WTC11 (cell line): Measurements from ENCODE around the gene SLC25A53. TPM values are rescaled to one million over a fixed set of nuclear protein-coding genes. Genes with fewer than 3 reads are reported as not detected.

Experiments
- ATAC-seq: fragments of 200-7000 bp; cut with Tn5 transposase; 2 replicates; pipeline ENCODE4 v1.10.0; 2021; ENCODE audit warnings: mild to moderate bottlenecking, moderate library complexity
- CTCF ChIA-PET: fragments of 300-600 bp; sonication (Branson Sonifier 250); formaldehyde crosslinking; loops from one replicate; lab custom pipeline; 2021; ENCODE audit warnings: antibody characterized with exemption; lab: Charles Lee
- POLR2A ChIA-PET: fragments of 350-600 bp; sonication (Branson Sonifier 250); formaldehyde crosslinking; loops from one replicate; lab custom pipeline; 2021; ENCODE audit warnings: antibody characterized with exemption; lab: Charles Lee
- DNase-seq: peaks from one replicate; pipeline ENCODE4 v3.0.0; 2021; ENCODE audit warnings: low spot score
- H3K27ac Mint-ChIP-seq: 2 replicates; pipeline ENCODE4 v1.8.0; 2021; ENCODE audit warnings: mixed read lengths
- H3K27me3 Mint-ChIP-seq: 2 replicates; pipeline ENCODE4 v1.8.0; 2021; ENCODE audit warnings: low read depth, mild to moderate bottlenecking, moderate library complexity, mixed read lengths
- H3K36me3 Mint-ChIP-seq: 2 replicates; pipeline ENCODE4 v1.8.0; 2021; ENCODE audit warnings: mixed read lengths
- H3K4me1 Mint-ChIP-seq: 2 replicates; pipeline ENCODE4 v1.8.0; 2022; ENCODE audit warnings: mixed read lengths
- H3K4me3 Mint-ChIP-seq: 2 replicates; pipeline ENCODE4 v1.8.0; 2021; ENCODE audit warnings: mild to moderate bottlenecking, moderate library complexity, mixed read lengths
- H3K9me3 Mint-ChIP-seq: 2 replicates; pipeline ENCODE4 v1.8.0; 2021; ENCODE audit warnings: mixed read lengths
- ATF6 ChIP-seq: sonication (generic); formaldehyde crosslinking; IDR thresholded peaks from 2 replicates; pipeline ENCODE4 v1.8.1; 2023; ENCODE audit warnings: mild to moderate bottlenecking, missing genetic modification reagents
- E2F5 ChIP-seq: sonication (generic); formaldehyde crosslinking; IDR thresholded peaks from 2 replicates; pipeline ENCODE4 v1.8.1; 2022; ENCODE audit warnings: mild to moderate bottlenecking, moderate library complexity, missing genetic modification reagents
- ESRRA ChIP-seq: sonication (generic); formaldehyde crosslinking; IDR thresholded peaks from 2 replicates; pipeline ENCODE4 v1.8.1; 2022; ENCODE audit warnings: mild to moderate bottlenecking, missing genetic modification reagents, borderline replicate concordance
- FOXK1 ChIP-seq: sonication (generic); formaldehyde crosslinking; IDR thresholded peaks from 2 replicates; pipeline ENCODE4 v1.8.0; 2022; ENCODE audit warnings: mild to moderate bottlenecking, moderate library complexity, missing genetic modification reagents
- GTF2I ChIP-seq: fragments of 250-450 bp; sonication (Bioruptor Pico); conservative IDR thresholded peaks from 2 replicates; pipeline ENCODE4 v1.4.0; 2021; ENCODE audit warnings: mild to moderate bottlenecking
- JAZF1 ChIP-seq: fragments of 250-450 bp; sonication (Bioruptor Pico); IDR thresholded peaks from 2 replicates; pipeline ENCODE4 v1.9.0; 2021; ENCODE audit warnings: moderate library complexity, mild to moderate bottlenecking, inconsistent platforms
- JUN ChIP-seq: sonication (generic); formaldehyde crosslinking; IDR thresholded peaks from 2 replicates; pipeline ENCODE4 v1.8.0; 2023; ENCODE audit warnings: mild to moderate bottlenecking, missing genetic modification reagents
- MYBL2 ChIP-seq: sonication (generic); formaldehyde crosslinking; IDR thresholded peaks from 2 replicates; pipeline ENCODE4 v1.8.1; 2023; ENCODE audit warnings: mild to moderate bottlenecking, moderate library complexity, missing genetic modification reagents
- NFYB ChIP-seq: sonication (generic); formaldehyde crosslinking; conservative IDR thresholded peaks from 2 replicates; pipeline ENCODE4 v1.8.0; 2022; ENCODE audit warnings: low read depth, missing genetic modification reagents
- NR1H2 ChIP-seq: sonication (generic); formaldehyde crosslinking; IDR thresholded peaks from 2 replicates; pipeline ENCODE4 v1.9.0; 2021; ENCODE audit warnings: mild to moderate bottlenecking, moderate library complexity, missing genetic modification reagents
- SP1 ChIP-seq: sonication (generic); formaldehyde crosslinking; conservative IDR thresholded peaks from 2 replicates; pipeline ENCODE4 v1.8.1; 2022; ENCODE audit warnings: missing genetic modification reagents
- TCF7 ChIP-seq: sonication (generic); formaldehyde crosslinking; IDR thresholded peaks from 2 replicates; pipeline ENCODE4 v1.8.0; 2022; ENCODE audit warnings: mild to moderate bottlenecking, low read depth, missing genetic modification reagents, moderate library complexity
- TEAD4 ChIP-seq: sonication (generic); formaldehyde crosslinking; IDR thresholded peaks from 2 replicates; pipeline ENCODE4 v1.8.0; 2022; ENCODE audit warnings: mild to moderate bottlenecking, missing genetic modification reagents
- TP53 ChIP-seq: sonication (generic); formaldehyde crosslinking; IDR thresholded peaks from 2 replicates; pipeline ENCODE4 v1.8.1; 2023; ENCODE audit warnings: mild to moderate bottlenecking, missing genetic modification reagents
- USF2 ChIP-seq: sonication (generic); formaldehyde crosslinking; IDR thresholded peaks from 2 replicates; pipeline ENCODE4 v1.8.1; 2023; ENCODE audit warnings: mild to moderate bottlenecking, missing genetic modification reagents, moderate library complexity
- ZNF263 ChIP-seq: sonication (generic); formaldehyde crosslinking; IDR thresholded peaks from 2 replicates; pipeline ENCODE4 v1.8.1; 2022; ENCODE audit warnings: low read depth, mild to moderate bottlenecking, moderate library complexity, missing genetic modification reagents
- total RNA-seq: library from RNA; stranded (reverse); gene quantifications from 3 replicates; pipeline ENCODE4 v1.2.3, GENCODE V29; 2021
- TF ChIP-seq, protein P1 (sequence below): fragments of 250-450 bp; sonication (Bioruptor Pico); conservative IDR thresholded peaks from 2 replicates; pipeline ENCODE4 v1.9.0; 2021; ENCODE audit warnings: mild to moderate bottlenecking
- TF ChIP-seq, protein P2 (sequence below): fragments of 250-450 bp; sonication (Bioruptor Pico); IDR thresholded peaks from 2 replicates; pipeline ENCODE4 v1.8.0; 2021; ENCODE audit warnings: mild to moderate bottlenecking
- TF ChIP-seq, protein P3 (sequence below): sonication (generic); formaldehyde crosslinking; IDR thresholded peaks from 2 replicates; pipeline ENCODE4 v1.8.0; 2023; ENCODE audit warnings: missing genetic modification reagents, mild to moderate bottlenecking, borderline replicate concordance
- TF ChIP-seq, protein P4 (sequence below): sonication (generic); formaldehyde crosslinking; IDR thresholded peaks from 2 replicates; pipeline ENCODE4 v1.8.1; 2022; ENCODE audit warnings: low read depth, mild to moderate bottlenecking, moderate library complexity, missing genetic modification reagents, borderline replicate concordance

The SLC25A53 gene
- total RNA-seq, 1 experiment from 2014 or later: 1.8 TPM

DNA sequence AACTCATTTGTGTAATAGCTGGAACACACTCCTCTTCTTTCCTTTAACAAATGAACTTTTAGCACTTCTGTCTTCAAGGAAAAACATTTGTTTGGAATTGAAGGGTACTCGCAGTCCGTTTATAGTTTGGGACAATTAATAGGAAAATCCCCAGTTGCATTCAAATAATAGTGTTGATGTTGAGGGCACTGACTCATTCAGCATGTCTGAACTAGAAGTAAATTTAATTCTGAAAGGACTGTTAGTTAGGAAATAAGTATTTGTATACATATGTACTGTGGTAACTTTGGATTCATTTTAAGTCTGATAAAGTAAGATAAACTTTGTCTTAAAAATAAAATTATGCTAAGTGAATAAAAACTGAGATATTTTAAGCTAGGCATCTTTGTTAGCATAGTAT lies 36.7 kb upstream of the SLC25A53 start:
- TF ChIP-seq, protein P1, sequence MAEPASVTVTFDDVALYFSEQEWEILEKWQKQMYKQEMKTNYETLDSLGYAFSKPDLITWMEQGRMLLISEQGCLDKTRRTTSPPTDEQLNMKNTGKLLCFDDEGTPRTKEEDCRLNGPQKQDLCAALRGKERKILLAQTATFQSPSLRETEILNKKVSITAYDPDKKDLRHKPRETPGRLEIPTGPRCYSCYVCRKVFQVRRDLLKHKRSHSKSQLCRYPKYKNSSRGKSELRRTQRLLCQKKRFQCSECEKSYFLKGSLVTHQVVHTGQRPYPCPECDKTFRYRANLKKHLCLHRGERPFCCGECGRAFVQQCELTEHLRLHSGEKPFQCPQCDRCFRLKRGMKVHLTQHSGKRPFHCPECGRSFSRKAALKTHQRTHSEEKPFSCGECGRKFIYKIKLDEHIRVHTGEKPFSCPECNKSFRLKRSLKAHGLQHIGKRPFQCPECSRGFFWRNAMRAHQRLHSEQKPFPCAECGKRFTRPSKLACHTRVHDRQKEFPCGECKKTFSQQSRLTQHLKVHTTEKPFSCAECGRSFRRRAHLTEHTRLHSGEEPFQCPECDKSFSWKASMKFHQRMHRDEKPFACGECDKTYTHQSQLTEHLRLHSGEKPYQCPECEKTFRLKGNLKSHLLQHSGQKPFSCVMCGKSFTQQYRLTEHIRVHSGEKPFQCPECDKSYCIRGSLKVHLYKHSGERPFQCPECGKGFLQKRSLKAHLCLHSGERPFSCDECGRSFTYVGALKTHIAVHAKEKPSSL (CRISPR knock-in tag): no peak
- no peak for TF ChIP-seq GTF2I (CRISPR knock-in tag)
- no peak for TF ChIP-seq ESRRA
- no peak for TF ChIP-seq MYBL2 (CRISPR knock-in tag)
- H3K27me3 Mint-ChIP-seq: no peaks in the 10 kb centered on the region
- no peak overlapping the region for H3K4me3 Mint-ChIP-seq
- ChIA-PET CTCF (interaction anchor here (3.6 kb wide), 1 partner anchor 77 kb away, joined by 40 read pairs; no protein-coding TSS in a partner anchor), POLR2A (no interaction called here)
- no peak for ATAC-seq
- no peak for DNase-seq
- no peaks in the 10 kb centered on the region for H3K9me3 Mint-ChIP-seq
- peaks cover 16% of the 10 kb centered on the region for H3K36me3 Mint-ChIP-seq
- H3K4me1 Mint-ChIP-seq: no peaks in the 10 kb centered on the region
- no peak overlapping the region for H3K27ac Mint-ChIP-seq

DNA sequence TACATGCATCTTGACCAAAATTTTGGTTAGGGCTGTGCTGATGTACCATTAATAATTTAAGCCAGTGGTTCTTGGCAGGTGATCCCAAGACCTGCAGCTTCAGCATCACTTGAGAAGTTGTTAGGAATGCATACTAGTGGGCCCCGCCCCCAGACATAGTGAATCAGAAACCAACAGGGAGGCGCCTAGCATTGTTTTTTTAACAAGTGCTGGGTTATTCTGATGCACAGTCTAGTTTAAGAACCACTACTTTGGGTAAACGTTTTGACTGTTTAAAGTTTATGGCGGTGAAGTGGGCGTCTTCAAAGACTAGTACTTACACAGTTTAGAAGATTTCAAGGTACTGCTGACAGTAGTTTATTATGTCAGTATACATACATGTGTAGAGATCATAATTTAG lies 33.0 kb upstream of the SLC25A53 start:
- H3K4me1 Mint-ChIP-seq: no peaks in the 10 kb centered on the region
- no peaks in the 10 kb centered on the region for H3K27me3 Mint-ChIP-seq
- H3K9me3 Mint-ChIP-seq: no peaks in the 10 kb centered on the region
- peaks cover 17% of the 10 kb centered on the region for H3K36me3 Mint-ChIP-seq
- CTCF ChIA-PET: no interaction called here
- H3K4me3 Mint-ChIP-seq: no peak overlapping the region
- no peak for TF ChIP-seq FOXK1
- TF ChIP-seq TCF7 (CRISPR knock-in tag): no peak
- no peak for TF ChIP-seq JAZF1 (CRISPR knock-in tag)
- no peak for TF ChIP-seq JUN (CRISPR knock-in tag)
- no peak for TF ChIP-seq ZNF263 (CRISPR knock-in tag)
- POLR2A ChIA-PET: no interaction called here
- H3K27ac Mint-ChIP-seq: no peak overlapping the region
- ATAC-seq (no peak), DNase-seq (no peak)

DNA sequence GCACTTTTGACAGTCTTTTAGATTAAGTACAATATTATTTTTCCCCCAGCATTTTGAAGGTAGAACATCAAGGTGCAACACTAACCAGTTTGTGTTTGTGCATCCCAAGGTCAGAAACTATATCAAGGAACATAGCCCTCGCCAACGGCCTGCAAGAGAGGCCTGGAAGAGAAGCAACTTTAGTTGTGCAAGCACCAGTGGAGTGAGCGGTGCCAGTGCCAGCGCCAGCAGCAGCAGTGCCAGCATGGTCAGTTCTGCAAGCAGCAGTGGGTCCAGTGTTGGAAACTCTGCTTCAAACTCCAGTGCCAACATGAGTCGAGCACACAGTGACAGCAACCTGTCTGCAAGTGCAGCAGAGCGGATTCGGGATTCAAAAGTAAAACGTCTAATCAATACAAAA lies 31.1 kb upstream of the SLC25A53 start:
- no peak for ATAC-seq
- Mint-ChIP-seq H3K36me3 (peaks cover 19% of the 10 kb centered on the region), H3K4me1 (no peaks in the 10 kb centered on the region), H3K27ac (no peak overlapping the region), H3K9me3 (no peaks in the 10 kb centered on the region), H3K4me3 (no peak overlapping the region), H3K27me3 (no peaks in the 10 kb centered on the region)
- no peak for DNase-seq
- POLR2A ChIA-PET: no interaction called here
- CTCF ChIA-PET: no interaction called here
- TF ChIP-seq ATF6 (CRISPR knock-in tag) (no peak), FOXK1 (no peak), TEAD4 (no peak), E2F5 (CRISPR knock-in tag) (no peak), GTF2I (CRISPR knock-in tag) (no peak), NFYB (CRISPR knock-in tag) (no peak), SP1 (CRISPR knock-in tag) (no peak), ESRRA (no peak), NR1H2 (CRISPR knock-in tag) (no peak), TP53 (CRISPR knock-in tag) (no peak), USF2 (CRISPR knock-in tag) (no peak)
- TF ChIP-seq, protein P2, sequence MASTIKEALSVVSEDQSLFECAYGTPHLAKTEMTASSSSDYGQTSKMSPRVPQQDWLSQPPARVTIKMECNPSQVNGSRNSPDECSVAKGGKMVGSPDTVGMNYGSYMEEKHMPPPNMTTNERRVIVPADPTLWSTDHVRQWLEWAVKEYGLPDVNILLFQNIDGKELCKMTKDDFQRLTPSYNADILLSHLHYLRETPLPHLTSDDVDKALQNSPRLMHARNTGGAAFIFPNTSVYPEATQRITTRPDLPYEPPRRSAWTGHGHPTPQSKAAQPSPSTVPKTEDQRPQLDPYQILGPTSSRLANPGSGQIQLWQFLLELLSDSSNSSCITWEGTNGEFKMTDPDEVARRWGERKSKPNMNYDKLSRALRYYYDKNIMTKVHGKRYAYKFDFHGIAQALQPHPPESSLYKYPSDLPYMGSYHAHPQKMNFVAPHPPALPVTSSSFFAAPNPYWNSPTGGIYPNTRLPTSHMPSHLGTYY: no peak
- TF ChIP-seq, protein P3, sequence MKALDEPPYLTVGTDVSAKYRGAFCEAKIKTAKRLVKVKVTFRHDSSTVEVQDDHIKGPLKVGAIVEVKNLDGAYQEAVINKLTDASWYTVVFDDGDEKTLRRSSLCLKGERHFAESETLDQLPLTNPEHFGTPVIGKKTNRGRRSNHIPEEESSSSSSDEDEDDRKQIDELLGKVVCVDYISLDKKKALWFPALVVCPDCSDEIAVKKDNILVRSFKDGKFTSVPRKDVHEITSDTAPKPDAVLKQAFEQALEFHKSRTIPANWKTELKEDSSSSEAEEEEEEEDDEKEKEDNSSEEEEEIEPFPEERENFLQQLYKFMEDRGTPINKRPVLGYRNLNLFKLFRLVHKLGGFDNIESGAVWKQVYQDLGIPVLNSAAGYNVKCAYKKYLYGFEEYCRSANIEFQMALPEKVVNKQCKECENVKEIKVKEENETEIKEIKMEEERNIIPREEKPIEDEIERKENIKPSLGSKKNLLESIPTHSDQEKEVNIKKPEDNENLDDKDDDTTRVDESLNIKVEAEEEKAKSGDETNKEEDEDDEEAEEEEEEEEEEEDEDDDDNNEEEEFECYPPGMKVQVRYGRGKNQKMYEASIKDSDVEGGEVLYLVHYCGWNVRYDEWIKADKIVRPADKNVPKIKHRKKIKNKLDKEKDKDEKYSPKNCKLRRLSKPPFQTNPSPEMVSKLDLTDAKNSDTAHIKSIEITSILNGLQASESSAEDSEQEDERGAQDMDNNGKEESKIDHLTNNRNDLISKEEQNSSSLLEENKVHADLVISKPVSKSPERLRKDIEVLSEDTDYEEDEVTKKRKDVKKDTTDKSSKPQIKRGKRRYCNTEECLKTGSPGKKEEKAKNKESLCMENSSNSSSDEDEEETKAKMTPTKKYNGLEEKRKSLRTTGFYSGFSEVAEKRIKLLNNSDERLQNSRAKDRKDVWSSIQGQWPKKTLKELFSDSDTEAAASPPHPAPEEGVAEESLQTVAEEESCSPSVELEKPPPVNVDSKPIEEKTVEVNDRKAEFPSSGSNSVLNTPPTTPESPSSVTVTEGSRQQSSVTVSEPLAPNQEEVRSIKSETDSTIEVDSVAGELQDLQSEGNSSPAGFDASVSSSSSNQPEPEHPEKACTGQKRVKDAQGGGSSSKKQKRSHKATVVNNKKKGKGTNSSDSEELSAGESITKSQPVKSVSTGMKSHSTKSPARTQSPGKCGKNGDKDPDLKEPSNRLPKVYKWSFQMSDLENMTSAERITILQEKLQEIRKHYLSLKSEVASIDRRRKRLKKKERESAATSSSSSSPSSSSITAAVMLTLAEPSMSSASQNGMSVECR: no peak
- TF ChIP-seq, protein P4, sequence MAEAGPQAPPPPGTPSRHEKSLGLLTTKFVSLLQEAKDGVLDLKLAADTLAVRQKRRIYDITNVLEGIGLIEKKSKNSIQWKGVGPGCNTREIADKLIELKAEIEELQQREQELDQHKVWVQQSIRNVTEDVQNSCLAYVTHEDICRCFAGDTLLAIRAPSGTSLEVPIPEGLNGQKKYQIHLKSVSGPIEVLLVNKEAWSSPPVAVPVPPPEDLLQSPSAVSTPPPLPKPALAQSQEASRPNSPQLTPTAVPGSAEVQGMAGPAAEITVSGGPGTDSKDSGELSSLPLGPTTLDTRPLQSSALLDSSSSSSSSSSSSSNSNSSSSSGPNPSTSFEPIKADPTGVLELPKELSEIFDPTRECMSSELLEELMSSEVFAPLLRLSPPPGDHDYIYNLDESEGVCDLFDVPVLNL (CRISPR knock-in tag): no peak
